GM12801 (cell line): ENCODE measurements around the gene DUSP22.

Experiments used
- CTCF ChIP-seq: IDR thresholded peaks from one replicate; pipeline ENCODE4 v1.5.1; 2011; ENCODE audit warnings: control low read depth; ENCODE audit not compliant: insufficient read length; ENCODE audit errors: extremely low read depth

The DUSP22 gene

GRCh38 chr6:382883-383810 is 90.9 kb downstream of the DUSP22 start:
- TF ChIP-seq CTCF = no peak

GRCh38 chr6:383856-384255 is 91.6 kb downstream of the DUSP22 start:
- no peak for TF ChIP-seq CTCF

DNA sequence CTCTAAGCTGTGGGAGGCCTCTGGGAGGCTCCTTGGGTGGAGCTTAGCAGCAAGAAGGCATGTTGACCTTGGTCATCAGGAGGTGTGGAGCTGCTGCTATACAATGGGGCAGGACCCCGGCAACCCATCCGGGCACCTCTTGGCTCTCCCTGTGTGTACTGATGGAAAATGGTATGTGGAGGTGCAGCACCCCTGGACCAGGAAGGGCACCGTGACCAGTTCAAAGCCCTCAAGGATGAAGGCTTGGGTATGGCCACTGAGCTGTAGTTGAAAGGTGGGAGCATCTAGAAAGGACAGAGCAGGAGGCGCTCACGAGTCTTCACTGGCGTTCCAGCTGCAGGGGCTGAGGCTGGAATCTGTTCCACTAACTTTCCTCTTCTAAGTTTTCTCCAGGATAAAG is 92.6 kb downstream of the DUSP22 start:
- no peak for TF ChIP-seq CTCF

GRCh38 chr6:385614-386013 is 93.3 kb downstream of the DUSP22 start:
- TF ChIP-seq CTCF = no peak

GRCh38 chr6:386688-387266 is 94.5 kb downstream of the DUSP22 start:
- TF ChIP-seq CTCF = no peak

DNA sequence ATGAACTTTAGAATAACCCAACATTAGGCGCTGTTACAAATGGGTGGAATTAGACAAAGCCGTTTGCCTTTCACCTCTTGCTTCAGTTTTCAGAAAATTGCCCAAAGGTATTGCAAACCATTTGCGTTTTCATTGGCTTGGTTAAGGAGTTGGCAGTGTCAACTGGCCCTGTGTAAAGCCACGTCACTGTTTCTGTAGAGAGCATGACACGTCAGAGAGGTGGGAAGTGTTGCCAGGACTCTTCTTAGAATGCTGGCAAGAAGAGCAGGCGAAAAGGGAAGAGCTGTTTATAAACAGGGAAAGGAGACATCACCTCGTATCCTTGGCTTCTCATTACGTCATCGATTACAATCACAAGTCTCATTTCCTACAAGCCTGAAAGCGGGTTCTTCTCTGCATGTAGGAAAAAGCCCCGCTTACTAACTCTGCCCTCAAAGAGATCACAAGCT is 95.0 kb downstream of the DUSP22 start:
- TF ChIP-seq CTCF = no peak

DNA sequence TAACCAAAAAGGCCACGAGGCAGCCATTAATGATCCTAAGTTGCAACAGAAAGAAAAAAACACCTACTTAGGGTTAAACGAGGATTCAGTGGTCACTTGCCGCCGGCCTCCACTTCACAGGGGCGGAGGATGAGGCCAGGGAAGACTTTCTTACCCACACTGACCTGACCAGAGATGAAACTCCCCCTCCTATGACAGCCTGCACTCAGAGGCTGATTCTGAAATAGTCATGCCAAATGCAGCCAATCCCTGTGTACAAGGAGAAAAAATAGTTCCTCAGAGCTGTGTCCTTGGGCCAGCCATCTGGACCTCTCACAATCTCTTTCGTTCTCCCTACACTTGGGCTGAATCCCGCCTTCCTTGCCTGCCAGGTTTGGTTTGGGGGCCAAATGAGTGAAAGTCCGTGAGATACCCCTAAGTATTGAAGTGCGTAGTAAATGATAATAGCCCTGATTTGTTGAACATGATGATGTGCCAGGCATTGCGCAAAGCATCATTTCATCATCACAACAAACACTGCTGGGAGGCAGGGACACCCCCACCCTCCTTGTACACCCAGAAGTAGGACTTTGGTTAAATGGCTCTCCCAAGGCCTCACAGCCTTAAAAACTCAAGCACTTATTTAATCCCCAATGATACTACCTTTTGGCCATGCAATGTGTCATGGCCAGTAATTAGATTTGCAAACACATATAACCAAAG is 96.1 kb downstream of the DUSP22 start:
- TF ChIP-seq CTCF = no peak
